K562 (cell line): Measurements from ENCODE around the gene FTH1. TPM values are rescaled to one million over a fixed set of nuclear protein-coding genes. Genes with fewer than 3 reads are reported as not detected.

Experiments used
- CCNT2 ChIP-seq: IDR thresholded peaks from 2 replicates; pipeline ENCODE4 v1.6.1; 2011; ENCODE audit warnings: borderline replicate concordance, low read depth, mild to moderate bottlenecking, moderate library complexity, mixed read lengths, low read length; ENCODE audit not compliant: insufficient read length; ENCODE audit errors: extremely low read depth
- EP300 ChIP-seq: IDR thresholded peaks from 2 replicates; pipeline ENCODE4 v1.6.1; 2012; ENCODE audit warnings: low read length, improper control_type of control experiment
- MTA3 ChIP-seq: fragments of 450-650 bp; formaldehyde crosslinking; IDR thresholded peaks from 2 replicates; pipeline ENCODE4 v1.6.1; 2017; ENCODE audit warnings: mild to moderate bottlenecking, borderline replicate concordance
- PHF20 ChIP-seq: fragments of 450-650 bp; IDR thresholded peaks from 2 replicates; pipeline ENCODE4 v1.6.1; 2018; ENCODE audit not compliant: partially characterized antibody
- PRPF4 ChIP-seq: fragments of 200-400 bp; formaldehyde crosslinking; IDR thresholded peaks from one replicate; pipeline ENCODE4 v1.6.1; 2017; ENCODE audit warnings: low read length, low read depth, mild to moderate bottlenecking; ENCODE audit not compliant: insufficient read depth, poor library complexity, severe bottlenecking
- RBM34 ChIP-seq: fragments of 200-400 bp; formaldehyde crosslinking; IDR thresholded peaks from 2 replicates; pipeline ENCODE4 v1.6.1; 2018; ENCODE audit warnings: low read length, borderline replicate concordance; ENCODE audit not compliant: insufficient read depth
- RFX1 ChIP-seq: fragments of 450-650 bp; IDR thresholded peaks from 2 replicates; pipeline ENCODE4 v1.6.1; 2016; ENCODE audit warnings: mild to moderate bottlenecking, moderate library complexity
- TCF7L2 ChIP-seq: fragments of 150-350 bp; IDR thresholded peaks from 2 replicates; pipeline ENCODE4 v1.6.1; 2016; ENCODE audit warnings: low read depth, mild to moderate bottlenecking, low read length, moderate library complexity
- TSC22D4 ChIP-seq: fragments of 450-650 bp; IDR thresholded peaks from 2 replicates; pipeline ENCODE4 v1.6.1; 2016; ENCODE audit warnings: missing genetic modification characterization, missing biosample characterization, control low read depth
- ZBED1 ChIP-seq: IDR thresholded peaks from 2 replicates; pipeline ENCODE4 v1.6.1; 2014
- ZNF134 ChIP-seq: fragments of 250-450 bp; sonication (Bioruptor Pico); conservative IDR thresholded peaks from 2 replicates; pipeline ENCODE4 v1.4.0; 2020
- polyA plus RNA-seq, 8 experiments: library from polyadenylated mRNA; depleted of rRNA in 4 of 8; stranded (reverse) in 5 of 8; unstranded in 3 of 8; fragments of >200 nt; fragmentation: Nextera tagmentation in 2 of 8; fragmentation: Illumina TruSeq in 1 of 8; extraction: Ambion mirVana in 2 of 8; extraction: Trizol in 1 of 8; gene quantifications; 2 replicates each; pipeline versions ENCODE4 v1.2.1 to v1.2.3, GENCODE V29; 2011 to 2014; ENCODE audit warnings: inconsistent platforms in 1 of 8, missing spikeins in 1 of 8
- total RNA-seq, 7 experiments: library from RNA; depleted of rRNA in 6 of 7; stranded (reverse); fragments of >200 nt in 6 of 7; fragmentation: Illumina TruSeq in 2 of 7; extraction: Trizol in 2 of 7; gene quantifications; 2 replicates each; pipeline versions ENCODE4 v1.2.1 to v1.2.3, GENCODE V29; 2011 to 2021; ENCODE audit warnings: low replicate concordance in 1 of 7
- TF ChIP-seq, protein P1 (sequence below): sonication (generic); formaldehyde crosslinking; IDR thresholded peaks from 2 replicates; pipeline ENCODE4 v1.8.1; 2023; ENCODE audit warnings: mild to moderate bottlenecking, missing genetic modification reagents
- TF ChIP-seq, protein P2 (sequence below), 2 experiments: fragments of 450-650 bp; IDR thresholded peaks; 2 replicates each; pipeline ENCODE4 v1.6.1; 2016
- TF ChIP-seq, protein P3 (sequence below): sonication (generic); formaldehyde crosslinking; IDR thresholded peaks from 2 replicates; pipeline ENCODE4 v1.8.0; 2023; ENCODE audit warnings: missing genetic modification reagents, mild to moderate bottlenecking, borderline replicate concordance
- TF ChIP-seq, protein P4 (sequence below): fragments of 250-450 bp; sonication (Bioruptor Pico); IDR thresholded peaks from 2 replicates; pipeline ENCODE4 v1.5.0; 2020; ENCODE audit warnings: mild to moderate bottlenecking, borderline replicate concordance

Gene FTH1
- total and polyA plus RNA-seq, 9 of the 15 experiments (the other 6 are each of a cell fraction or from before 2014, with no cell fraction given): 370 to 3,146 (median 802) TPM

DNA sequence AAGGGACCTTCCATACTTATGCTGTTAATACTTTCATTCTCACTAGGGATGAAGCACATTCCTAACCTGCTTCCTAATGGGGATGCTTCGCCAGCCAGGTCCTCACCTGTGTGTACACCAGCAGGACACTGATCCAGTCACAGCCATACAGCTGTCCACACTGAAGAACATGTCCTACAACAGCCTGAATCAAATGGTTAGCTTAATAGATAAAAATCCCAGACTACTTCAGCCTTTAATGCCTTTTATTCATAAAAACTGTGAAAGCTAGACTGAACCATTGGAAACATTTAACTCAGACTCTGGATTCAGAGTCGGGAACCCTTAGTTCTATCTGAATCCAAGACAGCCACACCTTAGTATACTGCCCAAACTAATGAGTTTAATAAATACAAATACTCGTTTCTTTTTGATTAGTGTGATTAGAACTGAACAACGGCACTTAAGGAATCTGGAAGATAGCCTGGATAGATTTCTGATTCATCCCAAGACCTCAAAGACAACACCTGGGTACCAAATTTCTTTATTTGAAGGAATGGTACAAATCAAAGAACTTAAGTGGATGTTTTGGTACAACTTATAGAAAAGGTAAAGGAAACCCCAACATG, 3.3 kb downstream of the FTH1 start (continued):
- TF ChIP-seq, protein P1, sequence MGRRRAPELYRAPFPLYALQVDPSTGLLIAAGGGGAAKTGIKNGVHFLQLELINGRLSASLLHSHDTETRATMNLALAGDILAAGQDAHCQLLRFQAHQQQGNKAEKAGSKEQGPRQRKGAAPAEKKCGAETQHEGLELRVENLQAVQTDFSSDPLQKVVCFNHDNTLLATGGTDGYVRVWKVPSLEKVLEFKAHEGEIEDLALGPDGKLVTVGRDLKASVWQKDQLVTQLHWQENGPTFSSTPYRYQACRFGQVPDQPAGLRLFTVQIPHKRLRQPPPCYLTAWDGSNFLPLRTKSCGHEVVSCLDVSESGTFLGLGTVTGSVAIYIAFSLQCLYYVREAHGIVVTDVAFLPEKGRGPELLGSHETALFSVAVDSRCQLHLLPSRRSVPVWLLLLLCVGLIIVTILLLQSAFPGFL (CRISPR knock-in tag): peak; percentile 47; the same call in 1 of the 2 replicates
- 0 out of 2 replicates have a peak, but pooled peaks have one; percentile 4 for TF ChIP-seq MTA3
- no peak for TF ChIP-seq RFX1
- TF ChIP-seq, protein P2, sequence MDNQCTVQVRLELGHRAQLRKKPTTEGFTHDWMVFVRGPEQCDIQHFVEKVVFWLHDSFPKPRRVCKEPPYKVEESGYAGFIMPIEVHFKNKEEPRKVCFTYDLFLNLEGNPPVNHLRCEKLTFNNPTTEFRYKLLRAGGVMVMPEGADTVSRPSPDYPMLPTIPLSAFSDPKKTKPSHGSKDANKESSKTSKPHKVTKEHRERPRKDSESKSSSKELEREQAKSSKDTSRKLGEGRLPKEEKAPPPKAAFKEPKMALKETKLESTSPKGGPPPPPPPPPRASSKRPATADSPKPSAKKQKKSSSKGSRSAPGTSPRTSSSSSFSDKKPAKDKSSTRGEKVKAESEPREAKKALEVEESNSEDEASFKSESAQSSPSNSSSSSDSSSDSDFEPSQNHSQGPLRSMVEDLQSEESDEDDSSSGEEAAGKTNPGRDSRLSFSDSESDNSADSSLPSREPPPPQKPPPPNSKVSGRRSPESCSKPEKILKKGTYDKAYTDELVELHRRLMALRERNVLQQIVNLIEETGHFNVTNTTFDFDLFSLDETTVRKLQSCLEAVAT (IDR thresholded peaks at IDR 0.05): 0 out of 4 replicates have a peak, but pooled peaks of 1 of the 2 experiments have one; percentile 6
- peak; percentile 59 for TF ChIP-seq CCNT2
- TF ChIP-seq ZBED1: peak; percentile 94
- TF ChIP-seq, protein P3, sequence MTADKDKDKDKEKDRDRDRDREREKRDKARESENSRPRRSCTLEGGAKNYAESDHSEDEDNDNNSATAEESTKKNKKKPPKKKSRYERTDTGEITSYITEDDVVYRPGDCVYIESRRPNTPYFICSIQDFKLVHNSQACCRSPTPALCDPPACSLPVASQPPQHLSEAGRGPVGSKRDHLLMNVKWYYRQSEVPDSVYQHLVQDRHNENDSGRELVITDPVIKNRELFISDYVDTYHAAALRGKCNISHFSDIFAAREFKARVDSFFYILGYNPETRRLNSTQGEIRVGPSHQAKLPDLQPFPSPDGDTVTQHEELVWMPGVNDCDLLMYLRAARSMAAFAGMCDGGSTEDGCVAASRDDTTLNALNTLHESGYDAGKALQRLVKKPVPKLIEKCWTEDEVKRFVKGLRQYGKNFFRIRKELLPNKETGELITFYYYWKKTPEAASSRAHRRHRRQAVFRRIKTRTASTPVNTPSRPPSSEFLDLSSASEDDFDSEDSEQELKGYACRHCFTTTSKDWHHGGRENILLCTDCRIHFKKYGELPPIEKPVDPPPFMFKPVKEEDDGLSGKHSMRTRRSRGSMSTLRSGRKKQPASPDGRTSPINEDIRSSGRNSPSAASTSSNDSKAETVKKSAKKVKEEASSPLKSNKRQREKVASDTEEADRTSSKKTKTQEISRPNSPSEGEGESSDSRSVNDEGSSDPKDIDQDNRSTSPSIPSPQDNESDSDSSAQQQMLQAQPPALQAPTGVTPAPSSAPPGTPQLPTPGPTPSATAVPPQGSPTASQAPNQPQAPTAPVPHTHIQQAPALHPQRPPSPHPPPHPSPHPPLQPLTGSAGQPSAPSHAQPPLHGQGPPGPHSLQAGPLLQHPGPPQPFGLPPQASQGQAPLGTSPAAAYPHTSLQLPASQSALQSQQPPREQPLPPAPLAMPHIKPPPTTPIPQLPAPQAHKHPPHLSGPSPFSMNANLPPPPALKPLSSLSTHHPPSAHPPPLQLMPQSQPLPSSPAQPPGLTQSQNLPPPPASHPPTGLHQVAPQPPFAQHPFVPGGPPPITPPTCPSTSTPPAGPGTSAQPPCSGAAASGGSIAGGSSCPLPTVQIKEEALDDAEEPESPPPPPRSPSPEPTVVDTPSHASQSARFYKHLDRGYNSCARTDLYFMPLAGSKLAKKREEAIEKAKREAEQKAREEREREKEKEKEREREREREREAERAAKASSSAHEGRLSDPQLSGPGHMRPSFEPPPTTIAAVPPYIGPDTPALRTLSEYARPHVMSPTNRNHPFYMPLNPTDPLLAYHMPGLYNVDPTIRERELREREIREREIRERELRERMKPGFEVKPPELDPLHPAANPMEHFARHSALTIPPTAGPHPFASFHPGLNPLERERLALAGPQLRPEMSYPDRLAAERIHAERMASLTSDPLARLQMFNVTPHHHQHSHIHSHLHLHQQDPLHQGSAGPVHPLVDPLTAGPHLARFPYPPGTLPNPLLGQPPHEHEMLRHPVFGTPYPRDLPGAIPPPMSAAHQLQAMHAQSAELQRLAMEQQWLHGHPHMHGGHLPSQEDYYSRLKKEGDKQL (CRISPR knock-in tag): 0 out of 2 replicates have a peak, but pooled peaks have one; percentile 1
- TF ChIP-seq PHF20: no peak
- TF ChIP-seq ZNF134 (CRISPR knock-in tag): no peak
- TF ChIP-seq RBM34: no peak
- TF ChIP-seq PRPF4: no peak
- TF ChIP-seq EP300: no peak
- no peak for TF ChIP-seq TSC22D4 (tag)
- no peak for TF ChIP-seq TCF7L2
- TF ChIP-seq, protein P4, sequence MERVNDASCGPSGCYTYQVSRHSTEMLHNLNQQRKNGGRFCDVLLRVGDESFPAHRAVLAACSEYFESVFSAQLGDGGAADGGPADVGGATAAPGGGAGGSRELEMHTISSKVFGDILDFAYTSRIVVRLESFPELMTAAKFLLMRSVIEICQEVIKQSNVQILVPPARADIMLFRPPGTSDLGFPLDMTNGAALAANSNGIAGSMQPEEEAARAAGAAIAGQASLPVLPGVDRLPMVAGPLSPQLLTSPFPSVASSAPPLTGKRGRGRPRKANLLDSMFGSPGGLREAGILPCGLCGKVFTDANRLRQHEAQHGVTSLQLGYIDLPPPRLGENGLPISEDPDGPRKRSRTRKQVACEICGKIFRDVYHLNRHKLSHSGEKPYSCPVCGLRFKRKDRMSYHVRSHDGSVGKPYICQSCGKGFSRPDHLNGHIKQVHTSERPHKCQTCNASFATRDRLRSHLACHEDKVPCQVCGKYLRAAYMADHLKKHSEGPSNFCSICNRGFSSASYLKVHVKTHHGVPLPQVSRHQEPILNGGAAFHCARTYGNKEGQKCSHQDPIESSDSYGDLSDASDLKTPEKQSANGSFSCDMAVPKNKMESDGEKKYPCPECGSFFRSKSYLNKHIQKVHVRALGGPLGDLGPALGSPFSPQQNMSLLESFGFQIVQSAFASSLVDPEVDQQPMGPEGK: peak; percentile 83; the same call in 1 of the 2 replicates
